Upper lobe of left lung (tissue), 6 donors: Measurements from ENCODE around the gene MED1. TPM values are rescaled to one million over a fixed set of nuclear protein-coding genes. Genes with fewer than 3 reads are reported as not detected.

Source experiments
- ATAC-seq, 2 donors: fragments of 200-7000 bp; cut with Tn5 transposase; one replicate each; pipeline ENCODE4 v1.9.1; 2022; ENCODE audit warnings: mild to moderate bottlenecking in 2 of 2, moderate library complexity in 2 of 2; ENCODE audit not compliant: low FRiP score in 2 of 2
- DNase-seq, 2 donors: peaks; one replicate each; pipeline ENCODE4 v3.0.0-alpha.2; 2019 to 2020
- H3K27ac ChIP-seq, 4 donors: fragments of 200-600 bp; sonication (generic); one replicate each; pipeline ENCODE4 v1.5.1; 2016 to 2019
- H3K27me3 ChIP-seq, 4 donors: fragments of 200-600 bp; sonication (generic); one replicate each; pipeline ENCODE4 v1.5.1; 2017 to 2019
- H3K36me3 ChIP-seq, 4 donors: fragments of 200-600 bp; sonication (generic); one replicate each; pipeline ENCODE4 v1.5.1; 2016 to 2019
- H3K4me1 ChIP-seq, 4 donors: fragments of 200-600 bp; sonication (generic); one replicate each; pipeline ENCODE4 v1.5.1; 2018 to 2019
- H3K4me3 ChIP-seq, 4 donors: fragments of 200-600 bp; sonication (generic); one replicate each; pipeline ENCODE4 v1.5.1; 2017 to 2019; ENCODE audit warnings: mild to moderate bottlenecking in 2 of 4, moderate library complexity in 1 of 4
- H3K9me3 ChIP-seq, 4 donors: fragments of 200-600 bp; sonication (generic); one replicate each; pipeline ENCODE4 v1.5.1; 2018 to 2019
- EP300 ChIP-seq, 4 donors: sonication (generic); formaldehyde crosslinking; IDR thresholded peaks; one replicate each; pipeline ENCODE4 v1.5.1; 2017; ENCODE audit warnings: antibody characterized with exemption in 4 of 4, control low read depth in 2 of 4
- POLR2A ChIP-seq, 4 donors: fragments of 450-650 bp; IDR thresholded peaks; one replicate each; pipeline ENCODE4 v1.5.1; 2016 to 2017; ENCODE audit warnings: antibody characterized with exemption in 4 of 4, mild to moderate bottlenecking in 2 of 4
- POLR2AphosphoS5 ChIP-seq, 2 donors: sonication (generic); formaldehyde crosslinking; IDR thresholded peaks; one replicate each; pipeline ENCODE4 v1.5.1; 2017; ENCODE audit warnings: antibody characterized with exemption in 2 of 2
- WGBS, 2 donors: methylation state at CpG; one replicate each; pipeline ENCODE4 v1.1.5; 2017 to 2018; 5-methylcytosine and 5-hydroxymethylcytosine counted together
- total RNA-seq, 6 donors: library from RNA; depleted of rRNA in 4 of 6; stranded (reverse); fragments of >200 nt in 4 of 6; gene quantifications; one replicate each; pipeline versions ENCODE4 v1.1.0 to v1.2.1, GENCODE V29; 2016 to 2021
- TF ChIP-seq, protein P1 (sequence below), 6 experiments: fragments of 450-650 bp in 4 of 6; fragments of 200-600 bp in 2 of 6; sonication (generic) in 2 of 6; IDR thresholded peaks; one replicate each; pipeline ENCODE4 v1.5.1; 2016 to 2019; ENCODE audit warnings: antibody characterized with exemption in 6 of 6
- donor health status: DM: no; HTN: no; CAD: no; lungs with moderate emphysema.
- donor health status: DM: no; HTN: yes; CAD: no; lungs with severe emphysema.

Gene MED1
- total RNA-seq, 6 donors from 2014 or later: 12.8 to 33.1 (median 24.6) TPM

DNA sequence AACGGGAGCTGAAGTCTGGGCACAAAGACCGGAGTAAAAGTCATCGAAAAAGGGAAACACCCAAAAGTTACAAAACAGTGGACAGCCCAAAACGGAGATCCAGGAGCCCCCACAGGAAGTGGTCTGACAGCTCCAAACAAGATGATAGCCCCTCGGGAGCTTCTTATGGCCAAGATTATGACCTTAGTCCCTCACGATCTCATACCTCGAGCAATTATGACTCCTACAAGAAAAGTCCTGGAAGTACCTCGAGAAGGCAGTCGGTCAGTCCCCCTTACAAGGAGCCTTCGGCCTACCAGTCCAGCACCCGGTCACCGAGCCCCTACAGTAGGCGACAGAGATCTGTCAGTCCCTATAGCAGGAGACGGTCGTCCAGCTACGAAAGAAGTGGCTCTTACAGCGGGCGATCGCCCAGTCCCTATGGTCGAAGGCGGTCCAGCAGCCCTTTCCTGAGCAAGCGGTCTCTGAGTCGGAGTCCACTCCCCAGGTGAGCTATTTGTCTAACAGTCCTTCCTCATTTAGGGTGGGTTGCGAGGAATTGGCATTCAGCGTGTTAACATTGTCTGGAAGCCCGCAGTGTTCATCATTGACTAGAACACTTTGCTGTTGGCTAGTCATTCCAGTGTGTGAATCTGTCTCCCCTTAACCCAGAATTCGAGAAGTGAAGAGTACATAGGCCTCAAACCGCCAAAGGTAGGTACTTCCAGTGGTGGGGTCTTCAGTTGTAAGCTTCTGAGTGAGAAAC, 11.7 kb upstream of the MED1 start:
- 0% methylated on average over 14 to 28 of the region's 28 CpGs for WGBS, 2 donors
- H3K4me3 ChIP-seq: peak overlapping the region; percentile 70 to 95 (median 86)
- peaks cover 22 to 46% (median 31%) of the 10 kb centered on the region in 4 donors for H3K4me1 ChIP-seq
- H3K27ac ChIP-seq: peak overlapping the region; percentile 96 to 100 (median 98)
- DNase-seq: peak in 1 of 2 donors; percentile 31
- TF ChIP-seq, protein P1, sequence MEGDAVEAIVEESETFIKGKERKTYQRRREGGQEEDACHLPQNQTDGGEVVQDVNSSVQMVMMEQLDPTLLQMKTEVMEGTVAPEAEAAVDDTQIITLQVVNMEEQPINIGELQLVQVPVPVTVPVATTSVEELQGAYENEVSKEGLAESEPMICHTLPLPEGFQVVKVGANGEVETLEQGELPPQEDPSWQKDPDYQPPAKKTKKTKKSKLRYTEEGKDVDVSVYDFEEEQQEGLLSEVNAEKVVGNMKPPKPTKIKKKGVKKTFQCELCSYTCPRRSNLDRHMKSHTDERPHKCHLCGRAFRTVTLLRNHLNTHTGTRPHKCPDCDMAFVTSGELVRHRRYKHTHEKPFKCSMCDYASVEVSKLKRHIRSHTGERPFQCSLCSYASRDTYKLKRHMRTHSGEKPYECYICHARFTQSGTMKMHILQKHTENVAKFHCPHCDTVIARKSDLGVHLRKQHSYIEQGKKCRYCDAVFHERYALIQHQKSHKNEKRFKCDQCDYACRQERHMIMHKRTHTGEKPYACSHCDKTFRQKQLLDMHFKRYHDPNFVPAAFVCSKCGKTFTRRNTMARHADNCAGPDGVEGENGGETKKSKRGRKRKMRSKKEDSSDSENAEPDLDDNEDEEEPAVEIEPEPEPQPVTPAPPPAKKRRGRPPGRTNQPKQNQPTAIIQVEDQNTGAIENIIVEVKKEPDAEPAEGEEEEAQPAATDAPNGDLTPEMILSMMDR (IDR thresholded peaks at IDR 0.05): no peak
- TF ChIP-seq EP300 (IDR thresholded peaks at IDR 0.05) (no peak), POLR2A (IDR thresholded peaks at IDR 0.05) (peak in 1 of 4 donors; percentile 21), POLR2AphosphoS5 (IDR thresholded peaks at IDR 0.05) (no peak)
- H3K27me3 ChIP-seq: no peaks in the 10 kb centered on the region
- ATAC-seq: peak in 1 of 2 donors; percentile 30
- peaks cover 0 to 5% (median 0%) of the 10 kb centered on the region in 4 donors for H3K36me3 ChIP-seq
- no peaks in the 10 kb centered on the region for H3K9me3 ChIP-seq

- peak; percentile 55 to 59 for ATAC-seq
- Histone ChIP-seq H3K4me3 (peak overlapping the region; percentile 70 to 95 (median 86)), H3K27ac (peak overlapping the region; percentile 96 to 100 (median 98)), H3K4me1 (peaks cover 22 to 40% (median 29%) of the 10 kb centered on the region in 4 donors), H3K27me3 (no peaks in the 10 kb centered on the region), H3K9me3 (no peaks in the 10 kb centered on the region), H3K36me3 (peaks cover 0 to 1% (median 0%) of the 10 kb centered on the region in 4 donors)
- peak in 1 of 2 donors; percentile 32 for DNase-seq
- TF ChIP-seq EP300 (IDR thresholded peaks at IDR 0.05) (no peak), POLR2AphosphoS5 (IDR thresholded peaks at IDR 0.05) (no peak), POLR2A (IDR thresholded peaks at IDR 0.05) (no peak)
- TF ChIP-seq, protein P1 (IDR thresholded peaks at IDR 0.05): no peak
- 0% methylated on average over 30 to 34 of the region's 34 CpGs for WGBS, 2 donors
Observed at GRCh38 chr17:39461926-39462569, 11.0 kb upstream of the MED1 start.

DNA sequence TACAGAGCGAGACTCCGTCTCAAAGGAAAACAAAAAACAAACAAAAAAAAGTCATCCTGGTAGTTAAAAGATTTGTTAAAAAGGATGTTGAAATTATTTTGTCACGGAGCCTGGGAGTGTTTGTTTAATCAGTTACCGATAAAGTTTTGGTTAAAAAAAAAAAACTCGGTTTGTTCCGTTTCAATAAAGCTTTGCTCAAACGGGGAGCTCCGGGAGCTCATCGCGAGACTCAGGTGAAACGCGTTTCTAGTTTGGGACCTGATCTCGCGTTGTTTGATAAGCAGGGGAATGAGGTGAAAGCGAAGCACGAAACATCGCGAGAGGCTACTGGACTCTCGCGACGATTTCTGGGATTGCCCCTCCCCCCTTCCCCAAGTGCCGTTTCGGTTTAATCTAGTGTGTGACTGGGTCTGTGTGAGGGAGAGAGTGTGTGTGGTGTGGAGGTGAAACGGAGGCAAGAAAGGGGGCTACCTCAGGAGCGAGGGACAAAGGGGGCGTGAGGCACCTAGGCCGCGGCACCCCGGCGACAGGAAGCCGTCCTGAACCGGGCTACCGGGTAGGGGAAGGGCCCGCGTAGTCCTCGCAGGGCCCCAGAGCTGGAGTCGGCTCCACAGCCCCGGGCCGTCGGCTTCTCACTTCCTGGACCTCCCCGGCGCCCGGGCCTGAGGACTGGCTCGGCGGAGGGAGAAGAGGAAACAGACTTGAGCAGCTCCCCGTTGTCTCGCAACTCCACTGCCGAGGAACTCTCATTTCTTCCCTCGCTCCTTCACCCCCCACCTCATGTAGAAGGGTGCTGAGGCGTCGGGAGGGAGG, 10.3 kb upstream of the MED1 start, which contains the start of gene CDK12:
CDK12 (plus strand) TSS at position 374 of the 813 bp plus-strand sequence. CDS start 586 bp downstream, outside the sequence.
- Histone ChIP-seq H3K27ac (peak within 1 kb of the TSS; percentile 96 to 100 (median 98)), H3K36me3 (no peaks in the 10 kb centered on the region), H3K9me3 (no peaks in the 10 kb centered on the region), H3K4me1 (peaks cover 22 to 39% (median 28%) of the 10 kb centered on the region in 4 donors), H3K4me3 (peak within 1 kb of the TSS; percentile 70 to 95 (median 86)), H3K27me3 (no peaks in the 10 kb centered on the region)
- DNase-seq (peak; percentile 92 to 97), ATAC-seq (peak; percentile 95)
- TF ChIP-seq POLR2A (IDR thresholded peaks at IDR 0.05) (peak in 3 of 4 donors; percentile 92 to 94 (median 93)), EP300 (IDR thresholded peaks at IDR 0.05) (peak in 1 of 4 donors; percentile 21), POLR2AphosphoS5 (IDR thresholded peaks at IDR 0.05) (peak; percentile 92)
- TF ChIP-seq, protein P1 (IDR thresholded peaks at IDR 0.05): peak in 2 of 6 experiments; percentile 22 to 28
- 1% methylated on average over 37 to 38 of the region's 51 CpGs for WGBS, 2 donors

DNA sequence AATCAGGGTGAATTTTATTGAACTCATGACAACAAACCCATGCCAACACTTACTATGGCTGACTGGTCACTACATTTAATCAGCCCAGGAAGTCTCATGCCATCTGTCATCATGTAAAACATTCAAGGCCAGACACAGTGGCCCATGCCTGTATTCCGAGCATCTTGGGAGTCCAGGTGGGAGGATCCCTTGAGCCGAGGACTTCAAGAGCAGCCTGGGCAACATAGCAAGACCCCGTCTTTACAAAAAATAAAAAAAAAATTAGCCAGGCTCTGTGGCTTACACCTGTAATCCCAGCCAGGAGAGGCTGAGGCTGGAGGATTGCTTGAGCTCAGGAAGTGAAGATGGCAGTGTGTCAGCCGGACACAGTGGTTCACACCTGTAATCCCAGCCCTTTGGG, 4.9 kb upstream of the MED1 start:
- Histone ChIP-seq H3K9me3 (no peaks in the 10 kb centered on the region), H3K4me1 (peaks cover 0 to 14% (median 4%) of the 10 kb centered on the region in 4 donors), H3K27me3 (no peaks in the 10 kb centered on the region), H3K27ac (no peak overlapping the region), H3K36me3 (no peaks in the 10 kb centered on the region), H3K4me3 (no peak overlapping the region)
- TF ChIP-seq EP300 (IDR thresholded peaks at IDR 0.05): no peak
- no peak for TF ChIP-seq POLR2AphosphoS5 (IDR thresholded peaks at IDR 0.05)
- TF ChIP-seq, protein P1 (IDR thresholded peaks at IDR 0.05): no peak
- TF ChIP-seq POLR2A (IDR thresholded peaks at IDR 0.05): no peak
- WGBS, 2 donors: 91 to 92% methylated on average over 4 of the region's 4 CpGs
- ATAC-seq (no peak), DNase-seq (no peak)
